ENCODE results near the gene PIK3AP1. TPM values are rescaled to one million over a fixed set of nuclear protein-coding genes. Genes with fewer than 3 reads are reported as not detected.

Gene PIK3AP1
- total RNA-seq, 1 experiment from 2014 or later: 3.7 TPM

DNA sequence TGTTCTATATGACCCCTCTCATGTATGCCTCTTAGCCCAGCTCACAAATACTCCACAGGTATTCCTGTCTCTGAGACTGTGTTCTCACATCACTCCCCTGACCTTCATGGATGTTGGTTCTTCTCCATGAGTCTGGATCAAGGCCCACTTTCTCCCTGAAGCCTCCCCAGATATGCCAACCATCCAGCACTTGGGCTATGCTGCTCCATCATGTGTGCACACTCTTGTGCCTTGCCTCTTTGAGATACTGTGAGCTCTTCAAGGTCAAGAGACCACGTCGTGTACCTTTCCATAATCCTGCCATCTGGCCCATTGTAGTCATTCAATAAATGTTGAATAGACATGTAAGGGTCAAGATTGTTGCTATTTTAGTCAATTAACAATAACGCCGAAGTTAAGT lies 103.4 kb downstream of the PIK3AP1 start:
- Histone ChIP-seq H3K79me2 (ENCODE audit: low read length) (no peaks in the 10 kb centered on the region), H3K4me2 (ENCODE audit: low read length) (no peak overlapping the region), H3K36me3 (ENCODE audit: low read depth, low read length) (no peaks in the 10 kb centered on the region), H2AFZ (ENCODE audit: low read length) (no peak overlapping the region), H3K9me3 (ENCODE audit: low read length) (no peaks in the 10 kb centered on the region), H3K9ac (ENCODE audit: low read length) (no peak overlapping the region), H3K27ac (ENCODE audit: low read length) (no peak overlapping the region), H3K9me2 (replicated peaks; ENCODE audit: low read length) (no peaks in the 10 kb centered on the region), H3K27me3 (ENCODE audit: low read length) (no peaks in the 10 kb centered on the region), H4K20me1 (ENCODE audit: low read length) (no peaks in the 10 kb centered on the region), H3F3A (ENCODE audit: low read length, unreplicated experiment) (no peaks in the 10 kb centered on the region), H3K4me1 (ENCODE audit: insufficient read depth, low read length) (peaks cover 34% of the 10 kb centered on the region), H3K4me3 (ENCODE audit: low read length) (no peak overlapping the region)
- intact Hi-C loops (cut with micrococcal nuclease): no loop called here
- ChIA-PET CTCF (no interaction called here), POLR2A (ENCODE audit: unreplicated experiment) (no interaction called here)
- TF ChIP-seq EZH2phosphoT487 (IDR thresholded peaks at IDR 0.05; ENCODE audit: borderline replicate concordance, low read length): no peak
- TF ChIP-seq, protein P1, sequence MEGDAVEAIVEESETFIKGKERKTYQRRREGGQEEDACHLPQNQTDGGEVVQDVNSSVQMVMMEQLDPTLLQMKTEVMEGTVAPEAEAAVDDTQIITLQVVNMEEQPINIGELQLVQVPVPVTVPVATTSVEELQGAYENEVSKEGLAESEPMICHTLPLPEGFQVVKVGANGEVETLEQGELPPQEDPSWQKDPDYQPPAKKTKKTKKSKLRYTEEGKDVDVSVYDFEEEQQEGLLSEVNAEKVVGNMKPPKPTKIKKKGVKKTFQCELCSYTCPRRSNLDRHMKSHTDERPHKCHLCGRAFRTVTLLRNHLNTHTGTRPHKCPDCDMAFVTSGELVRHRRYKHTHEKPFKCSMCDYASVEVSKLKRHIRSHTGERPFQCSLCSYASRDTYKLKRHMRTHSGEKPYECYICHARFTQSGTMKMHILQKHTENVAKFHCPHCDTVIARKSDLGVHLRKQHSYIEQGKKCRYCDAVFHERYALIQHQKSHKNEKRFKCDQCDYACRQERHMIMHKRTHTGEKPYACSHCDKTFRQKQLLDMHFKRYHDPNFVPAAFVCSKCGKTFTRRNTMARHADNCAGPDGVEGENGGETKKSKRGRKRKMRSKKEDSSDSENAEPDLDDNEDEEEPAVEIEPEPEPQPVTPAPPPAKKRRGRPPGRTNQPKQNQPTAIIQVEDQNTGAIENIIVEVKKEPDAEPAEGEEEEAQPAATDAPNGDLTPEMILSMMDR (conservative IDR thresholded peaks at IDR 0.05; ENCODE audit: low read depth, low read length): no peak
- no peak for TF ChIP-seq EZH2 (IDR thresholded peaks at IDR 0.05; ENCODE audit: low read length, unreplicated experiment)
- DNase-seq (no peak), ATAC-seq (no peak)
- no TSS peak for BruUV-seq (replicated peaks)

DNA sequence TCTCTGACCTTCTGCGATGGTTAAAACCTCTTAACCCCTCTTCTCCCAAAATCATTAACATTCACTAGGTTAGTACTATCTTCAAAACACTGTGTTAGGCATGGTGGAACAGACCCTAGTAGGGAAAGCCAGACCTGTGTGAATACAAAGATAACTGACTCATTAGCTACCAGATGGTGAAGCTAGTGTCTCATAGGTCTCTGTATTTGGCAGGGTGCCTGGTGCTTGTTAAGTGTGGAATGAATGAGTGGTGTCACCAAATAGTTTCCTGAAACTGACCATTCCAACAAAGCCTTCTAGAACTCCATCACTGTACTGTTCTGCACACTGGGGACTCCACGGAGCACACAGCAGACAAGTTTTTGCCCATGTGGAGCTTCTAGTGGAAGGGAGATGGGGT lies 105.8 kb downstream of the PIK3AP1 start:
- Histone ChIP-seq H4K20me1 (ENCODE audit: low read length) (no peaks in the 10 kb centered on the region), H3K4me3 (ENCODE audit: low read length) (no peak overlapping the region), H3K36me3 (ENCODE audit: low read depth, low read length) (no peaks in the 10 kb centered on the region), H3K79me2 (ENCODE audit: low read length) (no peaks in the 10 kb centered on the region), H3K4me2 (ENCODE audit: low read length) (0 out of 2 replicates have a peak overlapping the region, but pooled peaks have one; percentile 31), H3K4me1 (ENCODE audit: insufficient read depth, low read length) (peaks cover 38% of the 10 kb centered on the region), H3K27ac (ENCODE audit: low read length) (peak overlapping the region; percentile 39; the same call in 1 of the 2 replicates), H3K27me3 (ENCODE audit: low read length) (no peaks in the 10 kb centered on the region), H3K9me2 (replicated peaks; ENCODE audit: low read length) (no peaks in the 10 kb centered on the region), H2AFZ (ENCODE audit: low read length) (no peak overlapping the region), H3F3A (ENCODE audit: low read length, unreplicated experiment) (no peaks in the 10 kb centered on the region), H3K9me3 (ENCODE audit: low read length) (no peaks in the 10 kb centered on the region), H3K9ac (ENCODE audit: low read length) (no peak overlapping the region)
- BruUV-seq (replicated peaks): no TSS peak
- ChIA-PET POLR2A (ENCODE audit: unreplicated experiment) (no interaction called here), CTCF (no interaction called here)
- DNase-seq (peak; percentile 91), ATAC-seq (peak; percentile 88)
- intact Hi-C loops (cut with micrococcal nuclease): no loop called here
- no peak for TF ChIP-seq EZH2phosphoT487 (IDR thresholded peaks at IDR 0.05; ENCODE audit: borderline replicate concordance, low read length)
- TF ChIP-seq, protein P1 (conservative IDR thresholded peaks at IDR 0.05; ENCODE audit: low read depth, low read length): no peak
- no peak for TF ChIP-seq EZH2 (IDR thresholded peaks at IDR 0.05; ENCODE audit: low read length, unreplicated experiment)

DNA sequence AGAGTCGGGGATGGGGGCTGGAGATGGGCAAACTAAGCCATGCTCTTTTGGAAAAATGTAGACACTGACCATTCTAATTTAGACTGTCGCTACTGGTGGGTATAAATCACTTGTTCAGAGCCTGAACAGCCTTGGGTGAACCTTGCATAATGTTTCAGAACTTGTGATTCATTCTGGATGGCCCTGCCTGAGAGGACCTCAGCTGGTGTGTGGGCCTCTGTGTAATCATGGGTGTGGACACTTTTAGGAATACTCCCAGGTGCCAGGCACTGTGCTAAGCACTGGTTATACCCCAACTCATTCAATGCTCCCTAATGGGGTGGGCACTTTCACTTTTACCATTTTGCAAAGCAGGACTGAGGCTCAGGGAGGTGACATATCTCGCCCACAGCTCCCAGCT lies 106.7 kb downstream of the PIK3AP1 start:
- ATAC-seq (no peak), DNase-seq (peak; percentile 30)
- ChIA-PET CTCF (no interaction called here), POLR2A (ENCODE audit: unreplicated experiment) (no interaction called here)
- TF ChIP-seq EZH2phosphoT487 (IDR thresholded peaks at IDR 0.05; ENCODE audit: borderline replicate concordance, low read length) (no peak), EZH2 (IDR thresholded peaks at IDR 0.05; ENCODE audit: low read length, unreplicated experiment) (no peak)
- TF ChIP-seq, protein P1 (conservative IDR thresholded peaks at IDR 0.05; ENCODE audit: low read depth, low read length): no peak
- no peaks in the 10 kb centered on the region for H3K9me2 ChIP-seq (replicated peaks; ENCODE audit: low read length)
- H2AFZ ChIP-seq (ENCODE audit: low read length): no peak overlapping the region
- H3K4me2 ChIP-seq (ENCODE audit: low read length): no peak overlapping the region
- no peaks in the 10 kb centered on the region for H3K27me3 ChIP-seq (ENCODE audit: low read length)
- H3K36me3 ChIP-seq (ENCODE audit: low read depth, low read length): no peaks in the 10 kb centered on the region
- H4K20me1 ChIP-seq (ENCODE audit: low read length): no peaks in the 10 kb centered on the region
- no TSS peak for BruUV-seq (replicated peaks)
- no peak overlapping the region for H3K9ac ChIP-seq (ENCODE audit: low read length)
- no peak overlapping the region for H3K4me3 ChIP-seq (ENCODE audit: low read length)
- intact Hi-C loops (cut with micrococcal nuclease): no loop called here
- H3F3A ChIP-seq (ENCODE audit: low read length, unreplicated experiment): no peaks in the 10 kb centered on the region
- no peaks in the 10 kb centered on the region for H3K9me3 ChIP-seq (ENCODE audit: low read length)
- peak overlapping the region; percentile 39; the same call in 1 of the 2 replicates for H3K27ac ChIP-seq (ENCODE audit: low read length)
- H3K79me2 ChIP-seq (ENCODE audit: low read length): no peaks in the 10 kb centered on the region
- peaks cover 38% of the 10 kb centered on the region for H3K4me1 ChIP-seq (ENCODE audit: insufficient read depth, low read length)

All from PC-3 (cell line).